Colonic mucosa (tissue), 4 donors: Measurements from ENCODE around the gene TBX1. TPM values are rescaled to one million over a fixed set of nuclear protein-coding genes. Genes with fewer than 3 reads are reported as not detected.

ENCODE experiments used
- DNase-seq: peaks from one replicate; pipeline ENCODE4 v3.0.0-alpha.2; 2020
- H3K27ac ChIP-seq: fragments of 200-600 bp; one replicate; pipeline ENCODE4 v1.8.0; 2021
- H3K27me3 ChIP-seq: fragments of 200-600 bp; one replicate; pipeline ENCODE4 v1.8.0; 2021
- H3K36me3 ChIP-seq: fragments of 200-600 bp; one replicate; pipeline ENCODE4 v1.8.0; 2021
- H3K4me1 ChIP-seq: fragments of 200-600 bp; one replicate; pipeline ENCODE4 v1.8.0; 2021; ENCODE audit warnings: mild to moderate bottlenecking
- H3K4me3 ChIP-seq: fragments of 200-600 bp; one replicate; pipeline ENCODE4 v1.8.0; 2021
- H3K9ac ChIP-seq, 2 donors: one replicate each; pipeline ENCODE4 v1.7.0; 2013; ENCODE audit warnings: control low read depth in 2 of 2, low read depth in 2 of 2, low read length in 2 of 2
- H3K9me3 ChIP-seq: fragments of 200-600 bp; one replicate; pipeline ENCODE4 v1.8.0; 2021
- intact Hi-C: fragments of 100-400 bp; cut with DNase I; formaldehyde crosslinking; loops from one replicate; pipeline ENCODE4 v1.14.1; 2022
- total RNA-seq, 2 donors: library from RNA; stranded (reverse); fragmentation: NEBNext Ultra II Directional in 1 of 2; extraction: Animal tissue kit (Norgen Biotek cat#: 25700) in 1 of 2; gene quantifications; one replicate each; pipeline ENCODE4 v1.2.1, GENCODE V29; 2021
- TF ChIP-seq, protein P1 (sequence below): fragments of 200-600 bp; IDR thresholded peaks from one replicate; pipeline ENCODE4 v1.8.0; 2022; ENCODE audit warnings: antibody characterized with exemption, mild to moderate bottlenecking
- donor health status: healthy.
- donor health status: DM: no; HTN: no; CAD: no.
- donor health status: DM: no; HTN: no; CAD: no.

The TBX1 gene
- total RNA-seq, 2 donors from 2014 or later: 0.80 to 1.9 TPM

DNA sequence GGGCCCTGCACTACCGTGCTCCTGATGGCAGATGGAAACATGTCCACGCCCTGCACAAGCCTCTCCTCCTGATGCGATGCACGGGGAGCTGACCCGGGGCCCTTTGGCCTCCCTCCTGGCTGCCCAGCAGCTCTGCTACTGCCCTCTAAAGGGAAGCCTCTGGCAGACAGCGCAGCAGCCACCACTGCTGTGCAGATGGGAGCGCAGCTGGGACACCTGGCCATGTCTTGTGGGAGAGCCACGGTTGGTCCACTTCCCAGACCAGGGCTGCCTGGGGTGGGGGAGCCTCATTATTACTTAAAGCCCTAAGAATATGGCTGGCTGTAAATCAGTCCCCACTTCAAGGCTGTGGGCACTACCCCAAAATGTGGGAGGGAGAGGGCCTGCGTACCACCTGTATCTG, 38.3 kb downstream of the TBX1 start:
- Histone ChIP-seq H3K4me1 (no peaks in the 10 kb centered on the region), H3K9ac (no peak overlapping the region), H3K9me3 (no peaks in the 10 kb centered on the region), H3K27me3 (no peaks in the 10 kb centered on the region), H3K4me3 (no peak overlapping the region), H3K27ac (no peak overlapping the region), H3K36me3 (no peaks in the 10 kb centered on the region)
- DNase-seq: no peak
- TF ChIP-seq, protein P1, sequence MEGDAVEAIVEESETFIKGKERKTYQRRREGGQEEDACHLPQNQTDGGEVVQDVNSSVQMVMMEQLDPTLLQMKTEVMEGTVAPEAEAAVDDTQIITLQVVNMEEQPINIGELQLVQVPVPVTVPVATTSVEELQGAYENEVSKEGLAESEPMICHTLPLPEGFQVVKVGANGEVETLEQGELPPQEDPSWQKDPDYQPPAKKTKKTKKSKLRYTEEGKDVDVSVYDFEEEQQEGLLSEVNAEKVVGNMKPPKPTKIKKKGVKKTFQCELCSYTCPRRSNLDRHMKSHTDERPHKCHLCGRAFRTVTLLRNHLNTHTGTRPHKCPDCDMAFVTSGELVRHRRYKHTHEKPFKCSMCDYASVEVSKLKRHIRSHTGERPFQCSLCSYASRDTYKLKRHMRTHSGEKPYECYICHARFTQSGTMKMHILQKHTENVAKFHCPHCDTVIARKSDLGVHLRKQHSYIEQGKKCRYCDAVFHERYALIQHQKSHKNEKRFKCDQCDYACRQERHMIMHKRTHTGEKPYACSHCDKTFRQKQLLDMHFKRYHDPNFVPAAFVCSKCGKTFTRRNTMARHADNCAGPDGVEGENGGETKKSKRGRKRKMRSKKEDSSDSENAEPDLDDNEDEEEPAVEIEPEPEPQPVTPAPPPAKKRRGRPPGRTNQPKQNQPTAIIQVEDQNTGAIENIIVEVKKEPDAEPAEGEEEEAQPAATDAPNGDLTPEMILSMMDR: no peak
- intact Hi-C loops: no loop called here

DNA sequence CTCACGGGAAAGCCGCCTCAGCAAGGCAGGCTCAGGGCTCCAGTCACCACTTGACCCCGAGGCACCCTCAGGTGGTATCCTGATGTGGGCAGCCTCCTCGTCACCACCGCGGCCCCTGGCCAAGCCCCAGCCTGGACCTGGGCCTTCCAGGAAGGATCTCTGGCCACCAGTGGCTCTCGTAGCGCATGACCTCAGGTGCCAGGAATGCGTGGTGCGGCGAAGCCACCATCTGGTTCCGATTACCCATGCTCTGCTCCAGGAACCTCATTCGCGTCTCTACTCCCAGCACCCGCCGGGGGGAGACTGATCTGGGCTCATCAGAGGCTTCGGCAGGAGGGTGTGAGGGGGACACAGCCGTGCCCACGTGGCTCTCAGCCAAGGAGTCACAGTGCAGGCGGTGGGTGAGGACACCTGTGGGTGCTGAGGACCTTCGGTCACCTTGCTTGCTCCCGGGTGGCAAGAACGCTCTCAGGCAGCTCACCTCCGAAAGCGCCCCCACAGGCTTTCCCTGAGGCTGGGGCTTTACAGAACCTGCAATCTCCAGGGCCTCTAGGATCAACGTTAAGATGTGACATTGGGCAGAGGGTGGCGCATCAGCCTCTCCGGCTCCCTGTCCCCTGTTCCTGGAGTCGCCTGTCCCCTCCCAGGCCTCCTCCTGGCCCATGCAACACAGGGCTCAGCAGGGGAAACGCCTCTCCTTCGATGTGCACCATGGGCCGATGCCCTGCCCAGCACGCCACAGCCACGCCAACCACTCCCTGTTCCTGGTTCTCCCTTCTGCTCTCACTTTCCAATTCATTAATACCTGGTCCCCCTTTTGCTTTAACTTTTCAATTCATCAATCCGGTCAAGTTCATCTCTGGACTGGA, 39.0 kb downstream of the TBX1 start:
- Histone ChIP-seq H3K4me3 (no peak overlapping the region), H3K27ac (no peak overlapping the region), H3K9me3 (no peaks in the 10 kb centered on the region), H3K4me1 (no peaks in the 10 kb centered on the region), H3K9ac (no peak overlapping the region), H3K27me3 (no peaks in the 10 kb centered on the region), H3K36me3 (no peaks in the 10 kb centered on the region)
- TF ChIP-seq, protein P1: no peak
- intact Hi-C loops: no loop called here
- DNase-seq: no peak

- no peak overlapping the region for H3K9ac ChIP-seq
- H3K4me3 ChIP-seq: no peak overlapping the region
- TF ChIP-seq, protein P1: no peak
- no peaks in the 10 kb centered on the region for H3K9me3 ChIP-seq
- no peaks in the 10 kb centered on the region for H3K27me3 ChIP-seq
- H3K4me1 ChIP-seq: no peaks in the 10 kb centered on the region
- H3K36me3 ChIP-seq: no peaks in the 10 kb centered on the region
- no peak overlapping the region for H3K27ac ChIP-seq
- DNase-seq: no peak
- intact Hi-C loops: no loop called here
These were observed 39.7 kb downstream of the TBX1 start for GRCh38 chr22:19800306-19800705.

- Histone ChIP-seq H3K27me3 (no peaks in the 10 kb centered on the region), H3K27ac (no peak overlapping the region), H3K9me3 (no peaks in the 10 kb centered on the region), H3K9ac (no peak overlapping the region), H3K4me3 (no peak overlapping the region), H3K4me1 (no peaks in the 10 kb centered on the region), H3K36me3 (no peaks in the 10 kb centered on the region)
- DNase-seq: no peak
- intact Hi-C loops: no loop called here
- TF ChIP-seq, protein P1: no peak
These were observed 40.2 kb downstream of the TBX1 start for GRCh38 chr22:19800761-19801244.

DNA sequence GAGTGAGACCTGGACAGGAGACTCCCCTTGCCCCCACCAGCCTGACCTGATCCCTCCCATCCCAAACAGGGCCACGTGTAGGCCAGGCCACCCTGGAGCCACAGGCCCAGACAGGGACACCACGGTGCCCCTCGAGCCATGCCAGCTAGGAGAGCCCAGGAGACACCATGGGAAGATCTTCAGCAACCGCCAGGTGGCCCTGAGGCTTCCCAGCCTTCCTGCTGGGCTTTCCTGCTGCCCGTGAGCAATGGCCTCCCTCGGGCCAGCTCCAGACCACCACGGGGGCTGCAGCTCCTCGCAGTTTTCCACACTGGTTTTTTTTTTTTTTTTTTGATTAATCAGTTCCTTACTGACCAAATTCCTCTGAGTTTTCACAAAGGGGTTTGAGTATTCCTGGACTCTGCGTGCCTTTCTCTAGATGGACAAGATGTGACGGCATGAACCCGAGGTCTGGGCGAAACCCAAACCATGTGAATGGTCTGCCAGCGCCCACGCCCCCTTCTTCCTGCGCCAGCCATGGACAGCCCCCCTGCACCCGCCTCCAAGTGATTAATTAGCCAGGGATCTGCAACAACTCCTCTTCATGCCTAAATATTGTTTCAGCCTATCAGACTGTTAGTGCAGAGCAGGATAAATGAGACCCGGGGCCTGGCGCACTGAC, 40.9 kb downstream of the TBX1 start:
- Histone ChIP-seq H3K27ac (no peak overlapping the region), H3K4me1 (peaks cover 3% of the 10 kb centered on the region), H3K4me3 (no peak overlapping the region), H3K9me3 (no peaks in the 10 kb centered on the region), H3K36me3 (no peaks in the 10 kb centered on the region), H3K9ac (no peak overlapping the region), H3K27me3 (no peaks in the 10 kb centered on the region)
- intact Hi-C loops: no loop called here
- TF ChIP-seq, protein P1: no peak
- DNase-seq: no peak
